T-helper 1 cell treated with Interleukin-12 subunit alpha and Interleukin-12 subunit beta and Interleukin-4 antibody, amounts not matched to agents 30 ng/mL and 1 ng/mL, for 36 hours (primary cell): ENCODE data around the gene SPTLC3. TPM values are rescaled to one million over a fixed set of nuclear protein-coding genes. Genes with fewer than 3 reads are reported as not detected.
"Not testable (repeated sequence)": the region's sequence is repeated elsewhere in the genome, so short reads cannot be mapped to it uniquely, and the experiment has no call there.

Source experiments
- intact Hi-C: fragments of 100-400 bp; cut with micrococcal nuclease; formaldehyde crosslinking; loops from one replicate; pipeline ENCODE4 v1.15.1; 2024
- total RNA-seq: library from RNA; stranded (reverse); gene quantifications from 2 replicates; pipeline ENCODE4 v1.2.3, GENCODE V29; 2022

Gene SPTLC3
- total RNA-seq = 0.22 and 0.39 TPM in 2 replicates

- intact Hi-C loops = no loop called here
Observed at GRCh38 chr20:13008761-13009681, at the start of gene SPTLC3. TSS of gene SPTLC3 (plus strand) at chr20:13008972. CDS start at chr20:13009268, 296 bp downstream.

GRCh38 chr20:12961725-12962124 lies 47.0 kb upstream of the SPTLC3 start:
- intact Hi-C loops = no loop called here

DNA sequence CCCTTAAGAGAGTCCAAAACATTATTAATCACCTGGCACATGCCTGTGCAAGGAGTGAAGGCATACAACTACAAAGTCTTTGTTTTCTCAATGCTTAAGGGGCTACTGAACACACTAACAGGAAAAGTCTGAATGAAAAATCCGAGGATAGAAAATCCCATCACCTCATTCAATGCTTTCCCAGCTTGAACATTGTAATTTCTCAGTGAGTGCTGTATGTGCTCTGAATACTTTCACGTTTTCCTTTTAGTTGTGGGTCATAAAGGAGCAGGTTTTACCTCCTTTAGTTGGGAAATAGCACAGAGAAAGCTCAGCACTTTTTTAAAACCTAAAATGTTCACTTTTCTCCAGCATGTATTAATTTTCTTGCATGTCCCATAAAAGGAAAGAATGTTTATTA lies 45.9 kb upstream of the SPTLC3 start:
- intact Hi-C loops = no loop called here

- intact Hi-C loops = no loop called here
Observed at GRCh38 chr20:12963416-12963815, 45.4 kb upstream of the SPTLC3 start.

GRCh38 chr20:12965212-12965869 lies 43.4 kb upstream of the SPTLC3 start:
- intact Hi-C loops = no loop called here

- intact Hi-C loops = no loop called here
Observed at GRCh38 chr20:12965870-12966251, 42.9 kb upstream of the SPTLC3 start.

DNA sequence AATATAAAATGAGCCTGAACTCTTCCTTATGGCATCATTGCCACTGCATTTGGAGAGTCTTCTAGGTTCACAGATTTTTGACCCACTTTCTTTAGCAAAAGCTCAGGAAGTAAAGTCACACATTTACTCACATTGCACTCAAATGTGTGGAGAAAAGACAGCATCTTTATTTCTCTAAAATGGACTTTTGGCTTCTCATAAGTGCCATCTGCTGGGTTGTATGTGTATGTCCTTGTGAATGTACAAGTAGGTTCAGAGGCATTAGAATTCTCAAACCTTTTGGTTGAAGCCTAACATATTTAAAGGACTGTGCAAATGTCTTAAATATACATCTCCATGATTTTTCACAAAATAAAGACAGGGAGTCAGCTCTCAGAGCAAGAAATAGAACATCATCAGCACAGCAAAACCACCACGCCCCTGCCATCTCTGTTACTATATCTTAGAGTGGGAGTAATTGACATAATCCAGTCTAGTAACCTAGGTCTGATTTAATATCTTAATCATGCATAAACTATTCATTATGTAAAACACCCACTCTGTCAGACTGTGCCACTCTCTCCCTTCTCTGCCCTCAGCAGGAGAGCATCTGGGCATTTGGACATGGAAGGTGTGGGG lies 42.2 kb upstream of the SPTLC3 start:
- intact Hi-C loops = no loop called here

DNA sequence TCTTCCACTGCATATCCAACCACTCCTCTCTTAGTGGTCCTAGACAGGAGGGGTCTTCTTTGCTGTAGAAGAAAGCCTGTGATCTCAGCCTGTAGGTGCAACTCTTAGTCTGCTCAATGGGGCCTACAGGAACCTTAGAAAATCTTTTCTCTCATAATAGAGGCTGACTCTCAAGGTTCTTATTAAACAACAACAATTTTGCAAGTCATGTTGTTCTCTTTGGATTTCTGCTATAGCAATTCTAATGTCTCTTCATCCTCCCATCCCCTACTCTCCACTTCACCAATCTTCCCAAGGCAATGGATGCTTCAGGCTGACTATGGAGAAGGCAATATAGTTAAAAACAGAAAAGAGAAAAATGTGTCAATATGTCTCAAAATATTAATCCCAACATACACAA lies 40.8 kb upstream of the SPTLC3 start:
- intact Hi-C loops = no loop called here

GRCh38 chr20:12968472-12968871 lies 40.3 kb upstream of the SPTLC3 start:
- intact Hi-C loops = no loop called here

GRCh38 chr20:12969071-12969669 lies 39.6 kb upstream of the SPTLC3 start:
- intact Hi-C loops = no loop called here

DNA sequence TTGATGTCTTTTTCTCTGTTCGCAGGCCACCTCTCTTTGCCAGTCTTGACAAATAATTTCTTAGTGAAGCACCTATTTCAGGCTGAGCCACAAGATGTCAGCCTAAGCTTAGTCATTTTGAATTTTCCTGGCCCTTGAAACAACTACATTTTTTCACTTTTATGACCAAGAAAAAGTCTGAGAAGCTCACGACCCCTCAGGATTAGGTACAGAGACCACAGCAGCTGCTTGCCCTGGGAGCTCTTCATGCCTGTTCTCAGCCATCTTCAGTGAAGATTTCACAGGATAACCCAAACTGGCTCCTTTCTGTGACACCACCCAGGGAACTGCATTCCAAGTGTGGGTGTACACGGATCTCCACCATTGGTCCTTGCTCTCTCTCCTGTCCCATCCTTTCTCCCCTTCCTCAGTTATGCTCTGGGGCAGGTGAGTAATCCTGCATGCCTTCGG lies 38.4 kb upstream of the SPTLC3 start:
- intact Hi-C loops = loop anchor here (1.0 to 5.0 kb wide), 3 partner anchors 136 to 802 kb away; no protein-coding TSS in a partner anchor

DNA sequence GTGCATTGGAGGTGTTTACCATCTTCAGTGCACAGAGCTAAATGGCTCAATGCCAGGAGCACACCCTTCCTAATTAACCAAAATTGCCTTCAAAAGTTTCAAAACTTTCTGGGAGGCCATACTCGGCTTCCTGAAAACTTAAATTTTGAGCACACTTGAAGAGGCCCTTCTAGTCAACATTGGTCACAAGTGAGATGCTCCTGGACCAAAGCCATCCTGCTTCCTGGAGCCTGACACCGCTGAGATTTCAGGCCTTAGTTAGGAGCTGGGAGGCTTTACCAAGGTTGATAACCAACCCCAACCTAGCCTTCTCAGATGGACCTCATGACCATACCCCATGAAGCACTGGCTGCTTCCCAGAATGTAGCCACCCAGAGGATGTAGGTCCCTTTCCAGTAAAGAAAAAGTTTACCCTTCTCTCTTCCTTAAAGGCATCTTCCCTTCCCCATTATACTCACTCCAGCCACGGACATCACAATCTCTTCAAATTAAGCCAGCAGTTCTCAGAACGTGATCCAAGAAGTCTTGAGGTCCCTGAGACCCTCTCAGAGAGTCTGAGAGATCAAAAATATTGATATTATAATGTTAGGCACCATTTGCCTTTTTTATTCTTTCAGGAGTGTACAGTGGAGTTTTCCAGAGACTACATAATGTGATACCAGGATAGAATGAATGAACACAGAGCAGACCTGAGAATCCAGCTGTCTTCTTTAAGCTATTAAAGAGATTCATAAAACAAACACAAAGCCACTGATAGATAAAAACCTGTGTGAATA lies 32.8 kb upstream of the SPTLC3 start:
- intact Hi-C loops = no loop called here

GRCh38 chr20:12976720-12977309 lies 32.0 kb upstream of the SPTLC3 start:
- intact Hi-C loops = no loop called here

GRCh38 chr20:12977328-12978125 lies 31.2 kb upstream of the SPTLC3 start:
- intact Hi-C loops = no loop called here

GRCh38 chr20:12978126-12978394 lies 30.7 kb upstream of the SPTLC3 start:
- intact Hi-C loops = no loop called here

DNA sequence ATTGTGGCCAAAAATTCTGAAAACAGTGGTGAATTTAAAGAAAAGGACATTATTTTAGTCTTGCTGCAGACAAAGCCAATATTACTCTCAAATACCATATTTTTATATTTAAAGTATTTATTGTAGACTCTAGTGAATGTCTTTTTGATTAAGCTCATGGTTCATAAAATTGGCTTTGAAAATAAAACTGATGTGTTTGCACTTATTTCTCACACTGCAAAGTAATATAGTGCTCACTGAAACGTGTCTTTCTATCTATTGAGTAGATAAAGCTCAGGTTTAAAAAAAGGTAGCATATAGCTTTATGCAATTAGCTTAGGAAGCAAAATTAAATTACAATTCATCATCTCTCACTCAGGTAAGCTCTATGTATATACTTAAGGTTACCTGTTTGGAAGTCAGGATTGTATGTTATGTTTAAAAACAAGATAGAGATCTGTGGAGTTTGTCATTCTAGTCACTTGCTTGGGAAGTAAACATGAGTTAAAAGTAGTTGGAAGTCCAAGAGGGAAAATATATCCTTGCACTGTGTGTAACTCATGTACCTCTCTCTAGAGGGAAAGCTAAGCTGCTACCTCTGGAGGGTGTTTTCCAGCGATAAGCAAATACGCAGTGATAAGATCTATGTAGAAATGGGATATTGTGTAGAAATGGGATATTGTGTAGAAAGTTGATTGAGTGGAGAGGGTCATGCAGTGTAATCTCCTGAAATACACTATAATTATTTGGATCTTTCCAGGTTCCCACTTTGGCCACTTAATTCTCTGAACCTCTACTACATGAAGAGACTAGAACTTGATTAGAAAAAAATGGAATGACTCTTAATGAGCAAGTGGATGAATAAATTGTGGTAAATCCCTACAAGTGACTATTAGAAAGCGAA lies 29.9 kb upstream of the SPTLC3 start:
- intact Hi-C loops = no loop called here

- intact Hi-C loops = not testable (repeated sequence)
Observed at GRCh38 chr20:12979713-12980112, 29.1 kb upstream of the SPTLC3 start.

- intact Hi-C loops = no loop called here
Observed at GRCh38 chr20:12982098-12982497, 26.7 kb upstream of the SPTLC3 start.
